GM12892 (cell line): ENCODE results near the gene GLCCI1.

Experiments
- DNase-seq: peaks from one replicate; pipeline ENCODE4 v3.0.0; 2011; ENCODE audit not compliant: insufficient read length
- FAIRE-seq: peaks from 2 replicates; lab custom pipeline; 2011; peaks lifted over from hg19 to GRCh38; lab: Jason Lieb, UNC
- POLR2A ChIP-seq: IDR thresholded peaks from 2 replicates; pipeline ENCODE4 v1.6.1; 2011; ENCODE audit warnings: low read depth, low read length, control low read depth
- POLR2AphosphoS5 ChIP-seq: IDR thresholded peaks from 2 replicates; pipeline ENCODE4 v1.6.1; 2011; ENCODE audit warnings: low read depth, low read length, control low read depth
- TAF1 ChIP-seq: IDR thresholded peaks from 2 replicates; pipeline ENCODE4 v1.6.1; 2011; ENCODE audit warnings: low read depth, mild to moderate bottlenecking, control low read depth, low read length, borderline replicate concordance

The GLCCI1 gene

GRCh38 chr7:7966141-7966734 is 2.4 kb upstream of the GLCCI1 start:
- DNase-seq (no peak), FAIRE-seq (no peak)
- TF ChIP-seq POLR2AphosphoS5, result no peak
- no peak for TF ChIP-seq TAF1
- TF ChIP-seq POLR2A, result no peak

- no peak for DNase-seq
- TF ChIP-seq POLR2A (peak; percentile 82), POLR2AphosphoS5 (peak; percentile 82; the same call in 1 of the 2 replicates), TAF1 (no peak)
- FAIRE-seq, result no peak
Observed at GRCh38 chr7:7967886-7968543, 581 bp upstream of the GLCCI1 start.

GRCh38 chr7:7969306-7970236 is 975 bp downstream of the GLCCI1 start:
- peak; percentile 16 for DNase-seq

GRCh38 chr7:7970237-7970530 is 1.6 kb downstream of the GLCCI1 start:
- DNase-seq (no peak), FAIRE-seq (no peak)
- TF ChIP-seq POLR2A (no peak), TAF1 (no peak), POLR2AphosphoS5 (no peak)

More at GRCh38 chr7:7969306-7970236, 975 bp downstream of the GLCCI1 start:
- TF ChIP-seq POLR2A, result peak; percentile 61
- TF ChIP-seq POLR2AphosphoS5, result peak; percentile 80; the same call in 1 of the 2 replicates
- peak; percentile 77; the same call in 1 of the 2 replicates for TF ChIP-seq TAF1
- peak; percentile 30 for FAIRE-seq

GRCh38 chr7:7970531-7971307 is 2.1 kb downstream of the GLCCI1 start:
- no peak; the same call in 1 of the 2 replicates for TF ChIP-seq POLR2AphosphoS5
- peak; percentile 28; the same call in 1 of the 2 replicates for TF ChIP-seq POLR2A
- DNase-seq (no peak), FAIRE-seq (peak; percentile 70)

- DNase-seq, result no peak
- FAIRE-seq, result peak; percentile 36
- TF ChIP-seq POLR2AphosphoS5 (no peak), POLR2A (no peak), TAF1 (no peak)
Observed at GRCh38 chr7:7971308-7972040, 2.9 kb downstream of the GLCCI1 start.

- FAIRE-seq (no peak), DNase-seq (no peak)
- no peak for TF ChIP-seq TAF1
- peak; percentile 76 for TF ChIP-seq POLR2AphosphoS5
- TF ChIP-seq POLR2A, result peak; percentile 58
Observed at GRCh38 chr7:7972128-7972527, 3.5 kb downstream of the GLCCI1 start.

- FAIRE-seq, result no peak
- DNase-seq, result no peak
- TF ChIP-seq POLR2AphosphoS5 (no peak), POLR2A (no peak), TAF1 (no peak)
Observed at GRCh38 chr7:7972922-7973594, 4.5 kb downstream of the GLCCI1 start.

- DNase-seq (no peak), FAIRE-seq (no peak)
- TF ChIP-seq POLR2A, result no peak
- TF ChIP-seq POLR2AphosphoS5, result peak; percentile 48; the same call in 1 of the 2 replicates
Observed at GRCh38 chr7:7976677-7977076, 8.1 kb downstream of the GLCCI1 start.

- TF ChIP-seq POLR2A (no peak), POLR2AphosphoS5 (no peak), TAF1 (no peak)
- FAIRE-seq, result no peak
- no peak for DNase-seq
Observed at GRCh38 chr7:7977774-7978173, 9.2 kb downstream of the GLCCI1 start.

GRCh38 chr7:7978860-7979259 is 10.3 kb downstream of the GLCCI1 start:
- DNase-seq (no peak), FAIRE-seq (no peak)
- no peak for TF ChIP-seq POLR2A
- no peak for TF ChIP-seq POLR2AphosphoS5
- TF ChIP-seq TAF1, result no peak

GRCh38 chr7:7979558-7979957 is 11.0 kb downstream of the GLCCI1 start:
- DNase-seq (no peak), FAIRE-seq (peak; percentile 14)
- no peak for TF ChIP-seq TAF1
- no peak for TF ChIP-seq POLR2A
- TF ChIP-seq POLR2AphosphoS5, result no peak
